ENCODE results near the gene CELSR2. TPM values are rescaled to one million over a fixed set of nuclear protein-coding genes. Genes with fewer than 3 reads are reported as not detected.
A peak's percentile ranks its signal among the peaks of the same experiment; 100 is the strongest.

Gene CELSR2
- total RNA-seq, 1 experiment from 2014 or later = 30.2 TPM

- intact Hi-C loops (cut with micrococcal nuclease; ENCODE audit: unreplicated experiment) = loop anchor here (5.0 kb wide), 2 partner anchors 61 to 269 kb away; no protein-coding TSS in a partner anchor
- ChIA-PET CTCF (no interaction called here), POLR2A (ENCODE audit: low non-redundant PET) (no interaction called here)
- H3K27ac ChIP-seq (ENCODE audit: low read depth, low read length, poor library complexity, severe bottlenecking) = no peak overlapping the region
- no TSS peak for BruUV-seq (replicated peaks)
- no peak for DNase-seq (ENCODE audit: low spot score)
- H3K36me3 ChIP-seq (ENCODE audit: insufficient read depth, low read length, poor library complexity, severe bottlenecking) = peaks cover 21% of the 10 kb centered on the region
- no peak overlapping the region for H3K4me3 ChIP-seq (ENCODE audit: low read depth, low read length, poor library complexity, severe bottlenecking)
- H3K4me1 ChIP-seq (ENCODE audit: insufficient read depth, low read length, poor library complexity, severe bottlenecking) = no peaks in the 10 kb centered on the region
- no peaks in the 10 kb centered on the region for H3K27me3 ChIP-seq (replicated peaks; ENCODE audit: insufficient read depth, low read depth, low read length, poor library complexity)
- TF ChIP-seq CTCF (conservative IDR thresholded peaks at IDR 0.05; ENCODE audit: low read depth, low read length) (no peak), EZH2 (IDR thresholded peaks at IDR 0.05; ENCODE audit: borderline replicate concordance, low read depth, low read length, poor library complexity, severe bottlenecking) (no peak)
- H3K9me3 ChIP-seq (ENCODE audit: low read depth, low read length, poor library complexity, severe bottlenecking) = no peaks in the 10 kb centered on the region
These were observed 13.9 kb downstream of the CELSR2 start for GRCh38 chr1:109263234-109263596.

GRCh38 chr1:109263597-109264378, 14.4 kb downstream of the CELSR2 start:
- no peak overlapping the region for H3K27ac ChIP-seq (ENCODE audit: low read depth, low read length, poor library complexity, severe bottlenecking)
- peak; percentile 48 for DNase-seq (ENCODE audit: low spot score)
- no peak for TF ChIP-seq EZH2 (IDR thresholded peaks at IDR 0.05; ENCODE audit: borderline replicate concordance, low read depth, low read length, poor library complexity, severe bottlenecking)
- TF ChIP-seq CTCF (conservative IDR thresholded peaks at IDR 0.05; ENCODE audit: low read depth, low read length) = peak; percentile 97
- no peak overlapping the region for H3K4me3 ChIP-seq (ENCODE audit: low read depth, low read length, poor library complexity, severe bottlenecking)
- H3K27me3 ChIP-seq (replicated peaks; ENCODE audit: insufficient read depth, low read depth, low read length, poor library complexity) = no peaks in the 10 kb centered on the region
- ChIA-PET POLR2A (ENCODE audit: low non-redundant PET) (no interaction called here), CTCF (interaction anchor here (0.6 to 0.8 kb wide), 3 partner anchors 46 to 163 kb away, joined by 3 to 9 read pairs (median 3); partner anchors contain the start of gene SORT1)
- no peaks in the 10 kb centered on the region for H3K4me1 ChIP-seq (ENCODE audit: insufficient read depth, low read length, poor library complexity, severe bottlenecking)
- no peaks in the 10 kb centered on the region for H3K9me3 ChIP-seq (ENCODE audit: low read depth, low read length, poor library complexity, severe bottlenecking)
- BruUV-seq (replicated peaks) = no TSS peak
- H3K36me3 ChIP-seq (ENCODE audit: insufficient read depth, low read length, poor library complexity, severe bottlenecking) = peaks cover 25% of the 10 kb centered on the region
- intact Hi-C loops (cut with micrococcal nuclease; ENCODE audit: unreplicated experiment) = loop anchor here (5.0 kb wide), 2 partner anchors 61 to 269 kb away; no protein-coding TSS in a partner anchor

GRCh38 chr1:109264379-109264755, 15.0 kb downstream of the CELSR2 start:
- intact Hi-C loops (cut with micrococcal nuclease; ENCODE audit: unreplicated experiment) = loop anchor here (5.0 kb wide), 2 partner anchors 62 to 268 kb away; no protein-coding TSS in a partner anchor
- POLR2A ChIA-PET (ENCODE audit: low non-redundant PET) = no interaction called here
- no peaks in the 10 kb centered on the region for H3K4me1 ChIP-seq (ENCODE audit: insufficient read depth, low read length, poor library complexity, severe bottlenecking)
- H3K27me3 ChIP-seq (replicated peaks; ENCODE audit: insufficient read depth, low read depth, low read length, poor library complexity) = no peaks in the 10 kb centered on the region
- no peak for TF ChIP-seq EZH2 (IDR thresholded peaks at IDR 0.05; ENCODE audit: borderline replicate concordance, low read depth, low read length, poor library complexity, severe bottlenecking)
- no peak for TF ChIP-seq CTCF (conservative IDR thresholded peaks at IDR 0.05; ENCODE audit: low read depth, low read length)
- DNase-seq (ENCODE audit: low spot score) = no peak
- H3K36me3 ChIP-seq (ENCODE audit: insufficient read depth, low read length, poor library complexity, severe bottlenecking) = peaks cover 24% of the 10 kb centered on the region
- H3K4me3 ChIP-seq (ENCODE audit: low read depth, low read length, poor library complexity, severe bottlenecking) = no peak overlapping the region
- no peak overlapping the region for H3K27ac ChIP-seq (ENCODE audit: low read depth, low read length, poor library complexity, severe bottlenecking)
- CTCF ChIA-PET = interaction anchor here (0.6 to 0.8 kb wide), 3 partner anchors 46 to 164 kb away, joined by 3 to 9 read pairs (median 3); partner anchors contain the start of gene SORT1
- BruUV-seq (replicated peaks) = no TSS peak
- no peaks in the 10 kb centered on the region for H3K9me3 ChIP-seq (ENCODE audit: low read depth, low read length, poor library complexity, severe bottlenecking)
